ENCODE measurements around the gene ATP13A3.

ATP13A3 gene

GRCh38 chr3:194475138-194475932 lies 11.5 kb downstream of the ATP13A3 start:
- DNase-seq: no peak

- DNase-seq: no peak
These were observed 12.1 kb downstream of the ATP13A3 start for GRCh38 chr3:194474675-194475074.

- no peak for DNase-seq
These were observed 14.4 kb downstream of the ATP13A3 start for GRCh38 chr3:194472290-194472920.

GRCh38 chr3:194471863-194472262 lies 14.9 kb downstream of the ATP13A3 start:
- DNase-seq: no peak

- DNase-seq: no peak
These were observed 16.2 kb downstream of the ATP13A3 start for GRCh38 chr3:194470615-194471014.

- no peak for DNase-seq
These were observed 16.8 kb downstream of the ATP13A3 start for GRCh38 chr3:194469977-194470376.

GRCh38 chr3:194468086-194468485 lies 18.7 kb downstream of the ATP13A3 start:
- no peak for DNase-seq

- no peak for DNase-seq
These were observed 19.9 kb downstream of the ATP13A3 start for GRCh38 chr3:194466761-194467356.

- no peak for DNase-seq
These were observed 20.8 kb downstream of the ATP13A3 start for GRCh38 chr3:194465920-194466570.

- DNase-seq: no peak
These were observed 21.6 kb downstream of the ATP13A3 start for GRCh38 chr3:194465246-194465645.

- no peak for DNase-seq
These were observed 22.1 kb downstream of the ATP13A3 start for GRCh38 chr3:194464692-194465091.

- DNase-seq: no peak
These were observed 23.9 kb downstream of the ATP13A3 start for GRCh38 chr3:194462936-194463335.

GRCh38 chr3:194460566-194460965 lies 26.2 kb downstream of the ATP13A3 start:
- no peak for DNase-seq

GRCh38 chr3:194458131-194458530 lies 28.7 kb downstream of the ATP13A3 start:
- DNase-seq: no peak

- no peak for DNase-seq
These were observed 31.3 kb downstream of the ATP13A3 start for GRCh38 chr3:194455481-194455880.

- no peak for DNase-seq
These were observed 36.5 kb downstream of the ATP13A3 start for GRCh38 chr3:194450341-194450740.

GRCh38 chr3:194449913-194450312 lies 36.9 kb downstream of the ATP13A3 start:
- no peak for DNase-seq

- no peak for DNase-seq
These were observed 39.1 kb downstream of the ATP13A3 start for GRCh38 chr3:194447657-194448056.

- DNase-seq: no peak
These were observed 39.6 kb downstream of the ATP13A3 start for GRCh38 chr3:194447161-194447560.

- no peak for DNase-seq
These were observed 40.0 kb downstream of the ATP13A3 start for GRCh38 chr3:194446754-194447153.

GRCh38 chr3:194446172-194446571 lies 40.6 kb downstream of the ATP13A3 start:
- no peak for DNase-seq

GRCh38 chr3:194443901-194444300 lies 42.9 kb downstream of the ATP13A3 start:
- DNase-seq: no peak

- no peak for DNase-seq
These were observed 46.0 kb downstream of the ATP13A3 start for GRCh38 chr3:194440756-194441155.

All from activated CD4-positive, alpha-beta T cell treated with anti-CD3 and anti-CD28 coated beads, Interleukin-2, amount 50 U/mL, for 48 hours (primary cell).